ENCODE data around the gene CBLB. TPM values are rescaled to one million over a fixed set of nuclear protein-coding genes. Genes with fewer than 3 reads are reported as not detected.

The CBLB gene
- total and polyA plus RNA-seq, 3 experiments from 2014 or later, result 67.7 to 113 (median 112) TPM

GRCh38 chr3:105615814-105616213 is 253.0 kb downstream of the CBLB start:
- no peak overlapping the region for H3K4me3 ChIP-seq (ENCODE audit: low read length)
- H3K4me1 ChIP-seq (ENCODE audit: insufficient read depth, low read length), result no peaks in the 10 kb centered on the region
- ChIA-PET CTCF (no interaction called here), POLR2A (no interaction called here)
- Mint-ChIP-seq H3K4me1 (no peaks in the 10 kb centered on the region), H3K9me3 (no peaks in the 10 kb centered on the region), H3K27ac (no peak overlapping the region), H3K27me3 (peaks cover 2 to 5% of the 10 kb centered on the region in 2 donors), H3K4me3 (no peak overlapping the region), H3K36me3 (no peaks in the 10 kb centered on the region)
- DNase-seq, result no peak
- H3K36me3 ChIP-seq (ENCODE audit: insufficient read depth, low read length), result no peaks in the 10 kb centered on the region
- no peak overlapping the region for H3K27ac ChIP-seq (ENCODE audit: low read depth, low read length)
- H3K27me3 ChIP-seq (ENCODE audit: insufficient read depth, low read length, poor library complexity, severe bottlenecking), result no peaks in the 10 kb centered on the region
- no peaks in the 10 kb centered on the region for H3K9me3 ChIP-seq (ENCODE audit: low read length)

GRCh38 chr3:105614288-105615030 is 254.4 kb downstream of the CBLB start:
- H3K9me3 Mint-ChIP-seq, result no peaks in the 10 kb centered on the region
- ChIA-PET POLR2A (no interaction called here), CTCF (no interaction called here)
- no peak overlapping the region for H3K4me3 Mint-ChIP-seq
- H3K27ac Mint-ChIP-seq, result no peak overlapping the region
- H3K4me1 ChIP-seq (ENCODE audit: insufficient read depth, low read length), result no peaks in the 10 kb centered on the region
- H3K27me3 ChIP-seq (ENCODE audit: insufficient read depth, low read length, poor library complexity, severe bottlenecking), result no peaks in the 10 kb centered on the region
- H3K9me3 ChIP-seq (ENCODE audit: low read length), result no peaks in the 10 kb centered on the region
- no peaks in the 10 kb centered on the region for H3K4me1 Mint-ChIP-seq
- no peak for DNase-seq
- H3K27me3 Mint-ChIP-seq, result peaks cover 2 to 5% of the 10 kb centered on the region in 2 donors
- H3K4me3 ChIP-seq (ENCODE audit: low read length), result no peak overlapping the region
- H3K36me3 ChIP-seq (ENCODE audit: insufficient read depth, low read length), result no peaks in the 10 kb centered on the region
- H3K27ac ChIP-seq (ENCODE audit: low read depth, low read length), result no peak overlapping the region
- no peaks in the 10 kb centered on the region for H3K36me3 Mint-ChIP-seq

GRCh38 chr3:105613120-105613519 is 255.7 kb downstream of the CBLB start:
- no peak overlapping the region for H3K27ac Mint-ChIP-seq
- H3K27me3 Mint-ChIP-seq, result peaks cover 2 to 8% of the 10 kb centered on the region in 2 donors
- ChIA-PET POLR2A (no interaction called here), CTCF (no interaction called here)
- H3K9me3 ChIP-seq (ENCODE audit: low read length), result no peaks in the 10 kb centered on the region
- H3K4me1 Mint-ChIP-seq, result no peaks in the 10 kb centered on the region
- no peaks in the 10 kb centered on the region for H3K27me3 ChIP-seq (ENCODE audit: insufficient read depth, low read length, poor library complexity, severe bottlenecking)
- H3K4me3 Mint-ChIP-seq, result no peak overlapping the region
- H3K36me3 Mint-ChIP-seq, result no peaks in the 10 kb centered on the region
- no peaks in the 10 kb centered on the region for H3K4me1 ChIP-seq (ENCODE audit: insufficient read depth, low read length)
- H3K27ac ChIP-seq (ENCODE audit: low read depth, low read length), result no peak overlapping the region
- no peaks in the 10 kb centered on the region for H3K36me3 ChIP-seq (ENCODE audit: insufficient read depth, low read length)
- DNase-seq, result no peak
- H3K9me3 Mint-ChIP-seq, result no peaks in the 10 kb centered on the region
- no peak overlapping the region for H3K4me3 ChIP-seq (ENCODE audit: low read length)

- H3K27ac Mint-ChIP-seq, result peak overlapping the region in 1 of 8 donors; percentile 39
- H3K9me3 ChIP-seq (ENCODE audit: low read length), result no peaks in the 10 kb centered on the region
- H3K4me1 ChIP-seq (ENCODE audit: insufficient read depth, low read length), result no peaks in the 10 kb centered on the region
- ChIA-PET CTCF (no interaction called here), POLR2A (interaction anchor here (0.6 kb wide), 1 partner anchor 559 kb away, joined by 3 read pairs; no protein-coding TSS in a partner anchor)
- no peaks in the 10 kb centered on the region for H3K4me1 Mint-ChIP-seq
- H3K9me3 Mint-ChIP-seq, result no peaks in the 10 kb centered on the region
- no peak for DNase-seq
- H3K4me3 Mint-ChIP-seq, result no peak overlapping the region
- H3K36me3 Mint-ChIP-seq, result no peaks in the 10 kb centered on the region
- no peak overlapping the region for H3K4me3 ChIP-seq (ENCODE audit: low read length)
- no peaks in the 10 kb centered on the region for H3K36me3 ChIP-seq (ENCODE audit: insufficient read depth, low read length)
- H3K27me3 ChIP-seq (ENCODE audit: insufficient read depth, low read length, poor library complexity, severe bottlenecking), result no peaks in the 10 kb centered on the region
- no peak overlapping the region for H3K27ac ChIP-seq (ENCODE audit: low read depth, low read length)
- H3K27me3 Mint-ChIP-seq, result peaks cover 2 to 8% of the 10 kb centered on the region in 2 donors
Measured at GRCh38 chr3:105611304-105612192, 257.3 kb downstream of the CBLB start.

- POLR2A ChIA-PET, result no interaction called here
- no peaks in the 10 kb centered on the region for H3K36me3 Mint-ChIP-seq
- CTCF ChIA-PET, result no interaction called here
Measured at GRCh38 chr3:105610473-105610872, 258.3 kb downstream of the CBLB start.

GRCh38 chr3:105608623-105609022 is 260.2 kb downstream of the CBLB start:
- H3K27me3 Mint-ChIP-seq, result peaks cover 2% of the 10 kb centered on the region in 2 donors
- CTCF ChIA-PET, result no interaction called here
- no peak overlapping the region for H3K4me3 ChIP-seq (ENCODE audit: low read length)
- H3K4me3 Mint-ChIP-seq, result no peak overlapping the region
- H3K36me3 Mint-ChIP-seq, result no peaks in the 10 kb centered on the region
- no peak overlapping the region for H3K27ac ChIP-seq (ENCODE audit: low read depth, low read length)
- H3K27ac Mint-ChIP-seq, result no peak overlapping the region
- POLR2A ChIA-PET, result no interaction called here
- H3K9me3 ChIP-seq (ENCODE audit: low read length), result no peaks in the 10 kb centered on the region
- H3K27me3 ChIP-seq (ENCODE audit: insufficient read depth, low read length, poor library complexity, severe bottlenecking), result no peaks in the 10 kb centered on the region
- H3K9me3 Mint-ChIP-seq, result no peaks in the 10 kb centered on the region
- no peaks in the 10 kb centered on the region for H3K4me1 Mint-ChIP-seq
- DNase-seq, result no peak
- H3K4me1 ChIP-seq (ENCODE audit: insufficient read depth, low read length), result no peaks in the 10 kb centered on the region
- H3K36me3 ChIP-seq (ENCODE audit: insufficient read depth, low read length), result no peaks in the 10 kb centered on the region

More at GRCh38 chr3:105610473-105610872, 258.3 kb downstream of the CBLB start:
- Mint-ChIP-seq H3K4me3 (no peak overlapping the region), H3K9me3 (no peaks in the 10 kb centered on the region), H3K4me1 (no peaks in the 10 kb centered on the region), H3K27me3 (peaks cover 0 to 8% of the 10 kb centered on the region in 2 donors), H3K27ac (no peak overlapping the region)
- H3K4me3 ChIP-seq (ENCODE audit: low read length), result no peak overlapping the region
- no peaks in the 10 kb centered on the region for H3K27me3 ChIP-seq (ENCODE audit: insufficient read depth, low read length, poor library complexity, severe bottlenecking)
- H3K9me3 ChIP-seq (ENCODE audit: low read length), result no peaks in the 10 kb centered on the region
- DNase-seq, result no peak
- no peak overlapping the region for H3K27ac ChIP-seq (ENCODE audit: low read depth, low read length)
- no peaks in the 10 kb centered on the region for H3K36me3 ChIP-seq (ENCODE audit: insufficient read depth, low read length)
- no peaks in the 10 kb centered on the region for H3K4me1 ChIP-seq (ENCODE audit: insufficient read depth, low read length)

- Histone ChIP-seq H3K27ac (ENCODE audit: low read depth, low read length) (no peak overlapping the region), H3K36me3 (ENCODE audit: insufficient read depth, low read length) (no peaks in the 10 kb centered on the region), H3K27me3 (ENCODE audit: insufficient read depth, low read length, poor library complexity, severe bottlenecking) (no peaks in the 10 kb centered on the region), H3K4me1 (ENCODE audit: insufficient read depth, low read length) (no peaks in the 10 kb centered on the region), H3K4me3 (ENCODE audit: low read length) (no peak overlapping the region), H3K9me3 (ENCODE audit: low read length) (no peaks in the 10 kb centered on the region)
- Mint-ChIP-seq H3K27ac (no peak overlapping the region), H3K4me1 (no peaks in the 10 kb centered on the region), H3K9me3 (no peaks in the 10 kb centered on the region), H3K27me3 (peaks cover 2% of the 10 kb centered on the region in 2 donors), H3K4me3 (no peak overlapping the region), H3K36me3 (no peaks in the 10 kb centered on the region)
- DNase-seq, result no peak
- ChIA-PET CTCF (no interaction called here), POLR2A (no interaction called here)
Measured at GRCh38 chr3:105606016-105606415, 262.8 kb downstream of the CBLB start.
